ENCODE results near the gene ATP6V0A4. TPM values are rescaled to one million over a fixed set of nuclear protein-coding genes. Genes with fewer than 3 reads are reported as not detected.
A peak's percentile ranks its signal among the peaks of the same experiment; 100 is the strongest.
"Not testable (repeated sequence)": the region's sequence is repeated elsewhere in the genome, so short reads cannot be mapped to it uniquely, and the experiment has no call there.

Gene ATP6V0A4
- polyA plus RNA-seq, 12 donors, result 0.06 to 0.48 (median 0.24) TPM; not detected in 3

DNA sequence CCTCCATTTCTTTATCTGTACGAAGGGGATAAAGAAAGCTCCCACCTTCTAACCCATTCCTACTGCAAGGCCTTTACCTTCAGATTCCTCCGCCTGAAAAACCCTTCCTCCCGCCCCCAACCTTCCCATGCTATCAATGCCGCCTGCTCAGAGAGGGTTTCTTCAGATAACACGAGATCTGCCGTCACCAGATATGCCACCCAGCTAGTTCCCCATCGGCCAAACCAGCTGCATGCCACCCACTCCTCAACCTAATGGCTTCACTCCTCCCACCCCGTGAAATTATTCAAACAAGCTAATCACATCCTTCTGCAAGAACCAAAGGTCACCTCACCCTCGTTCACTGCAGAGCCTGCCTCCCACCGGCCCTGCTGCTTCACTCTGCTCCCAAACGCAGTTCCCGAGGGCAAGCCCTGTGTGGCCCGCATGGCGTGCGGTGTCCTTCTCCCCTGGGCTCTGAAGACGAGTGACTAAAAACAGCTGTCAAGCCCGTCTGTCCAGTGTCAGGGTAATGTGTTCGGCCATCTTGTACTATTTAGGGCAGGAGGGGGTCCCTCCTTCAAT lies 47.0 kb downstream of the ATP6V0A4 start:
- DNase-seq, result no peak

DNA sequence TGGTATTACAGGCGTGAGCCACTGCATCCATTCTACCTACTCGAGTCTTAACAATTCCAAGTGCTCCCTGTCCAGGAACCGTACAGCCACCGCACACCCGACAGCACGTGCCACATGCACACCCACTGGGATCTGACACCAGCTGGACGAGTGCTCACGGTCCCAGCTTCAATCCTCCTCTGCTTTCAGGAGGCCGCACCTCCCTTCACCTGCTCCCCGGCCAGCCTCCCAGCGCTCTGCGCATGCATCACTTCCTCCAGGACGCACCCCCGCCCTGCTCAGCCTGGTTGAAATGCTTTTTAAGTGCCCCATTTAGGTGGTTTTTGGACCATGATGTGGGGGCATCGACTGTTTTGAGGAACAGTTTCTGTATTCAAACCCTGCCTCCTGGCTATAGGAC lies 47.5 kb downstream of the ATP6V0A4 start:
- DNase-seq, result no peak

GRCh38 chr7:138749960-138750359 lies 48.0 kb downstream of the ATP6V0A4 start:
- no peak for DNase-seq

DNA sequence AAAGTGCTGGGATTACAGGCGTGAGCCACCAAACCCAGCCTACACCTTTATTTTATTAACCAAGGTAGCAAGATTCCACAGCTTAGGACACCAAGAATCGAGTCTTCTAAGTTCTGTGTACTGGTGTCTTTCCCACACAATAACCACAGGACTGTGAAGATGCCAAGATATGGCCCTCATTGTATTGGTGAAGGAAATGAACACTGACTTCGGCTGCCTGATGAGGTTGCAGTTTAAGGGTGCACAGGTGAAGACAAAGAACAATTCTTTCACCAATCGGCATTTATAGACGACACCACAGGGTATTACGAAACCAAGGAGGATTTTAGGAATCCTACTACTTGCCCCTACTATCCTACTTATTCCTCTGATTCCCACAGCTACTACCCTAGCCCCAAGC lies 49.3 kb downstream of the ATP6V0A4 start:
- no peak for DNase-seq

DNA sequence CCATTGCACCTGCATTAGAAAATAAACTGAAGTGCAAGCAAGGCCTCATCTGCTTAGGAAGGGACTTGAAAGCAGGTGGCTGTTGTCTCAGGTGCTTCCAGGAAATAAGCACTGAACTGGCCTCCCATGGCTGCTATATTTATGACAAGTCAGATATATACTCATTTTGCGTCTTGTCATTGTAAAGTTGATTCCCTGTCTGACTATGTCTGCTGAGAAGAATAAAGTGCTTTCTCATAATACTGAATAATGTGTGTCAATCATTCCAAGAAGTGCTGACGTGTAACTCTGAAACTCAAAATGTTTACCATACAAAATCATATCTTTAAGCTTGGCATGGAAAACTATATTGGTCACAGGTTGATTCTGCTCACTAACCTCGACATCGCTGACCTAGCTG lies 51.9 kb downstream of the ATP6V0A4 start:
- DNase-seq, result no peak

- no peak for DNase-seq
Measured at GRCh38 chr7:138745189-138745588, 52.8 kb downstream of the ATP6V0A4 start.

DNA sequence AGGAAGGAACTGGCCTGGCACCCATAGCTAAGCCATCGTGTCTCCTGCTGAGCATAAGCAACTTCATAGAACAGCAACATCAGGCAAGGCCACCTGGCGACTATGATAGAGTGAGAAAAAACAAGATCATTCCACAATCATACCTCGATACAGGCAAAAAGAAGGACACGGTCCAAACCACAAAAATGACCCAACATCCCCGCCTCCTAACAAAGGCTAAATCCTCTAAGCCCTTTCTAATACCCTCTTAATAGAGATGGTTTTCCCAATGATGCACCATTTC lies 56.6 kb downstream of the ATP6V0A4 start:
- no peak for DNase-seq

- no peak for DNase-seq
Measured at GRCh38 chr7:138739859-138740258, 58.1 kb downstream of the ATP6V0A4 start.

- DNase-seq, result peak; percentile 88
Measured at GRCh38 chr7:138738551-138739335, 59.3 kb downstream of the ATP6V0A4 start.

- DNase-seq, result no peak
Measured at GRCh38 chr7:138738114-138738513, 59.9 kb downstream of the ATP6V0A4 start.

DNA sequence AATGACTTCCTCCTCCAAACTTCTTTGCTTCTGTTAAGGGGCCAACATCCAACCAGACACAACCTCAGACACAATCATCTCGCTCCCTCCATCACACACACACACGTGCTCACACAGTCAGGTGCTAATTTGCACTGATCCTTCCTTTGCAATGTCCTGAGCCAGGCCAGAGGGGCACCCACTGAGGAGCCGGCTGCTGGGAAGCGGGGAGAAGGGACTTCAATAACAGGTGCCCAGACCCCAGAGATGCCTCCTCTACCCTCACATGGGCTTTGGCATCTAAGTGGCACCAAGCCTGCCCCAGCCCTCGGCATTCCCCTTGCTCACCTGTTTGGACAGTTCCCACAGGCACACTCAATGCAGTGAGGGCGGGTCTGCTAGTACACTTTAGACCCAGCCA lies 62.6 kb downstream of the ATP6V0A4 start:
- no peak for DNase-seq

GRCh38 chr7:138731733-138732132 lies 66.3 kb downstream of the ATP6V0A4 start:
- DNase-seq, result not testable (repeated sequence)

DNA sequence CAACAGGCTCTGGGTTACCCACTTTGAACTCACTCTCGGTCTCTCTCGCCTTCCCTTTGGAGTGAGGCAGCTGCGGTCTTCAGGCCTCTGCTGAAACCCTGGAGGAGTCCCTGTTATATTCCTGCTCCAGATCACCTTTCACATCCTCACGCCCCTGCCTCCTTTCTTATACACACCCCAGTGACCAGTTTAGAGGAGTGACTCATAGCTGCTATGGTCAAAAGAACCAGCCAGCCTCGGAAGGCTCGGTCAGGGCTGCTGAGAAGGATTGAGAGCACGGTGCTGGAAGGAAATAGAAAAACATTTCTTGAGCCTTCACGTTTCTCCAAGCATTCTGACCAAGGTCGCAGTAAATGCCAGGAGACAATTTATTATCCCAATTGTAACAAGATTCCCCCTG lies 68.6 kb downstream of the ATP6V0A4 start:
- DNase-seq, result no peak

GRCh38 chr7:138727336-138728099 lies 70.5 kb downstream of the ATP6V0A4 start:
- no peak for DNase-seq

- DNase-seq, result no peak
Measured at GRCh38 chr7:138726288-138726687, 71.7 kb downstream of the ATP6V0A4 start.

GRCh38 chr7:138720286-138720685 lies 77.7 kb downstream of the ATP6V0A4 start:
- no peak for DNase-seq

- DNase-seq, result no peak
Measured at GRCh38 chr7:138716889-138717288, 81.1 kb downstream of the ATP6V0A4 start.

- DNase-seq, result no peak
Measured at GRCh38 chr7:138713191-138713590, 84.8 kb downstream of the ATP6V0A4 start.

- DNase-seq, result no peak
Measured at GRCh38 chr7:138712652-138713051, 85.3 kb downstream of the ATP6V0A4 start.

GRCh38 chr7:138710536-138711385 lies 87.2 kb downstream of the ATP6V0A4 start:
- no peak for DNase-seq

GRCh38 chr7:138705167-138705566 lies 92.8 kb downstream of the ATP6V0A4 start:
- DNase-seq, result no peak

DNA sequence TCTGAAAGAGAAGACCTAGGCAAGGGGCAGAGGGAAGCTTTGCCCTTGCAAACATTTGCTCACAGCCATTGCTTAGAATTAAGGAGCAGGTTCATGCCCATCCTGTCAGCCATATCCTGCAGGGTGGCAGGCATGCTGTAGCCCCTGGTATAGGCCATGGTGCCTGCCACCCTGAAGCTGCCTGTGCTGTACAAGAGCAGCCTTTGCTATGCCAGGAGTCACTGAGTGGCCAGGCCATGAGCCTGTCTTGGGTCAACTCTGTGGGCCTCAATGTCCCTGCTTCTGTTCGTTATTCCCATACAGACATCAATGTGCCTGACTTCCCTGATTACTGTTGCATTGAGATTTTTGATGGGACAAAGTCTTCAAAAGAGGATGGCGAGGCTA lies 96.5 kb downstream of the ATP6V0A4 start:
- no peak for DNase-seq

All from muscle of arm (tissue), 12 donors.